Natural killer cell treated with Interleukin-12 subunit alpha and Interleukin-12 subunit beta and Interleukin-15 and Interleukin-18, amount 100 ng/mL, for 72 hours (primary cell): Measurements from ENCODE around the gene MBNL3. TPM values are rescaled to one million over a fixed set of nuclear protein-coding genes. Genes with fewer than 3 reads are reported as not detected.
A peak's percentile ranks its signal among the peaks of the same experiment; 100 is the strongest.

ENCODE experiments used
- ATAC-seq, 2 donors: fragments of 150-1000 bp; cut with Tn5 transposase in 1 of 2; sonication (Bioruptor Pico), chemical (Tn5 transposase) in 1 of 2; 2 replicates each; pipeline ENCODE4 v1.10.0; 2021
- DNase-seq: peaks from one replicate; pipeline ENCODE4 v3.0.0; 2022; ENCODE audit warnings: low spot score
- H3K27ac Mint-ChIP-seq, 2 donors: 1 replicate in 1 of 2; 2 replicates in 1 of 2; pipeline ENCODE4 v1.8.0; 2022; ENCODE audit warnings: mixed read lengths in 2 of 2, mild to moderate bottlenecking in 1 of 2, moderate library complexity in 1 of 2
- H3K27me3 Mint-ChIP-seq, 2 donors: 1 replicate in 1 of 2; 2 replicates in 1 of 2; pipeline ENCODE4 v1.8.0; 2022; ENCODE audit warnings: mixed read lengths in 2 of 2
- H3K36me3 Mint-ChIP-seq: one replicate; pipeline ENCODE4 v1.8.0; 2022; ENCODE audit warnings: mixed read lengths
- H3K4me1 Mint-ChIP-seq, 2 donors: 1 replicate in 1 of 2; 2 replicates in 1 of 2; pipeline ENCODE4 v1.8.0; 2022; ENCODE audit warnings: low read depth in 2 of 2, mixed read lengths in 2 of 2, mild to moderate bottlenecking in 1 of 2
- H3K4me3 Mint-ChIP-seq: one replicate; pipeline ENCODE4 v1.8.0; 2022; ENCODE audit warnings: mixed read lengths
- H3K9me3 Mint-ChIP-seq: 2 replicates; pipeline ENCODE4 v1.8.0; 2022; ENCODE audit warnings: mixed read lengths
- total RNA-seq, 2 donors: library from RNA; stranded (reverse); gene quantifications; one replicate each; pipeline ENCODE4 v1.2.3, GENCODE V29; 2022

MBNL3 gene, protein sequence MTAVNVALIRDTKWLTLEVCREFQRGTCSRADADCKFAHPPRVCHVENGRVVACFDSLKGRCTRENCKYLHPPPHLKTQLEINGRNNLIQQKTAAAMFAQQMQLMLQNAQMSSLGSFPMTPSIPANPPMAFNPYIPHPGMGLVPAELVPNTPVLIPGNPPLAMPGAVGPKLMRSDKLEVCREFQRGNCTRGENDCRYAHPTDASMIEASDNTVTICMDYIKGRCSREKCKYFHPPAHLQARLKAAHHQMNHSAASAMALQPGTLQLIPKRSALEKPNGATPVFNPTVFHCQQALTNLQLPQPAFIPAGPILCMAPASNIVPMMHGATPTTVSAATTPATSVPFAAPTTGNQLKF
- 10 to 100 TPM; 13.3 to 15.5 TPM for total RNA-seq

DNA sequence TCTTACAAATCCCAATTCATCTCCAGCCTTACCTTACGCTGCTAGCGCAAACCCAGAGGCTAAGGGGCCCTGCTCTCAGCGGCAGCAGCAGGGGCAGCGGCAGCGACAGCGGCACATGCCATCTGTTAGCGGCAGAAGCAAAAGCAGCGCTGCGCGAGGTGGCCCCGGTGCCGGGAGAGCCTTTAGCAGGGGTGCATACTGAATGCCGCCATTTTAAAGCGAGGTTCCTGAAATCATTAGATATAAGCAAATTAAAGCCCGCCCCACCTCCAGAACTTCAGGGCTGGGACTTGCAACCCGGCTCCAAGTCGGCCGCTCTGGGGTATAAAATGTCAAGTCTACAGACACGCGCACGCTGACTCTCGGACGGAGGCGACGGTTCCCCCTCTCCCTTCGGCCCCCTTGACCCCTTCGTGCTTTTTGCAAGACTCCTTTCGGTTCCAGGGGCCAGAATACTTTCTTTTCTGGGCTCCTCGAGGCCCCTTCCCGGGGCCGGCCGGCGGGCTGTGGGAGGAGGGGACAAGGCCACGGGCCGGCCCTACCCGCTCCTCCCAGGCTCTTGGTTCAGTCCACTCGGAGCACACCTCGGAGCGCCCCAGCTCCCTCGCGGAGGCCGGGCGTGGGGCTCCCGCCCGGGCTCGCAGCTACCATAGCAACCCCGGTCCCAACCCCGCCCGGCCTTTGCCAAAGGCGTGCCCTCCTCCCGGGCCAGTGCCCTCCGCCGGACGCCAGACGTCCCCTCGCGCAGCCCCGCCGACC, at the start of gene MBNL3:
Gene MBNL3, minus strand, starts transcription at position 220 of the 759 bp plus-strand sequence. CDS start 49,427 bp downstream, outside the sequence.
- H3K27ac Mint-ChIP-seq: peak within 1 kb of the TSS; percentile 90 to 92
- ATAC-seq (peak; percentile 79 to 81), DNase-seq (peak; percentile 67)
- peaks cover 15 to 28% of the 10 kb centered on the region in 2 donors for H3K4me1 Mint-ChIP-seq
- H3K9me3 Mint-ChIP-seq: no peaks in the 10 kb centered on the region
- H3K27me3 Mint-ChIP-seq: peaks cover 0 to 3% of the 10 kb centered on the region in 2 donors
- no peaks in the 10 kb centered on the region for H3K36me3 Mint-ChIP-seq
- peak within 1 kb of the TSS; percentile 93 for H3K4me3 Mint-ChIP-seq

DNA sequence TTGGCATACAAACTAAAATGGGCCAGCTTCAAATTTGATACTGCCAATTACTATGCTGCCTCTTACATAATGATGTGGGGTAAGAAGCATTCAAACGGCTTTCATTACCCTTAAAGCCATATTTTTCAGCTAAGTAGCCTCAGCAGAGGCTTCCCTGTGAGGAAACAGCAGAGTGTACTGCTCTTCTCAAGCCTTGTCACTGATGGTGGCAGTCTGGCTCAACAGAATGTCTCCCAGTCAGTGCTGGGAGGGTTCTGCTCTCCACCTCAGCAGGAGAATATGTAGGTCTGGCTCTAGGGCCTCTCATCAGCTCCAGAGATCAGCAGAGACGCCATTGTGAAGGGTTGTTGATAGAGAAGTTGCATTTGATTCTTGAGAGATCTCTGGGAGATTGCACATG, 44.6 kb upstream of the MBNL3 start:
- Mint-ChIP-seq H3K36me3 (no peaks in the 10 kb centered on the region), H3K4me3 (no peak overlapping the region), H3K9me3 (no peaks in the 10 kb centered on the region), H3K27ac (no peak overlapping the region), H3K27me3 (peaks cover 17 to 22% of the 10 kb centered on the region in 2 donors), H3K4me1 (peaks cover 3 to 6% of the 10 kb centered on the region in 2 donors)
- no peak for ATAC-seq
- no peak for DNase-seq

DNA sequence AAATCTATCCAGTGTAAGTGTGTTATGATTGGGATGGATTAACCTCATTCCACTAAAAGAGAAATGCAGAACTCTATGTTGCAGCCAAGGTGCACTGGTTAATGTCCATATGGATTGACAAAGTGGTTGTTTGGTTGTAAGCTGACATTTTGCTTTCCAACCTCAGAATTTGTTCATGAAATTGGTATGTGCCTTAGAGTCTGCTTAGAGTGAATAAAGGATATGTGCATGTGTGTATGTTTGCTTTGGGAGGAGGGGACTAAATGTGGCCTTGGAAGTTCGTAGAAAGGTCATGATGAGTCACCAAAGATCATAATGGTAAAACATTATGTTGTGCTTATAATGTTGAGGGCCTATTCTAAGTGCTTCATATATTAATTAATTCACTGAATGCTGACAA, 44.1 kb upstream of the MBNL3 start:
- no peaks in the 10 kb centered on the region for H3K9me3 Mint-ChIP-seq

DNA sequence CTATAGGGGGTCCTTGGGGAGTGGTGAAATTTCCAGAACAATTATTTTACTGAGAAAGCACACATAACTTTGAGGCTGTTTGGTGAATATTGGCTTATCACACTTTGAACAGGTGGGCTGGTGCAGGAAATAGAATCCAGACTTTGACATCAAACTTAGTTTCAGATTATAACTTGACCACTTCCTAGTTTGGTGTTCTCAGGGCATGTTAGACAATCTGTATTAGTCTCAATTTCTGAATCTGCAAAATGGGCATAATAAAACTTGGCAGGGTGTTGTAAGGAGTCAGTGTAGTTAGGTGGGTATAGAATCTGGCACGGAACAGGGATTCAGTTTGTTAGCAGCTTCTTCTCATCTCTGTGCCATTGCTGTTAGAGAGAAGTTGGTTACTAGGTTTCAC, 43.3 kb upstream of the MBNL3 start:
- H3K9me3 Mint-ChIP-seq: no peaks in the 10 kb centered on the region
- H3K4me3 Mint-ChIP-seq: no peak overlapping the region
- no peak overlapping the region for H3K27ac Mint-ChIP-seq
- H3K36me3 Mint-ChIP-seq: no peaks in the 10 kb centered on the region
- peaks cover 23 to 32% of the 10 kb centered on the region in 2 donors for H3K27me3 Mint-ChIP-seq
- DNase-seq: no peak
- no peak for ATAC-seq
- peaks cover 3 to 6% of the 10 kb centered on the region in 2 donors for H3K4me1 Mint-ChIP-seq

More for the DNA sequence above, 44.1 kb upstream of the MBNL3 start:
- H3K27me3 Mint-ChIP-seq: peaks cover 20 to 26% of the 10 kb centered on the region in 2 donors
- H3K36me3 Mint-ChIP-seq: no peaks in the 10 kb centered on the region
- DNase-seq (no peak), ATAC-seq (no peak)
- peaks cover 3 to 6% of the 10 kb centered on the region in 2 donors for H3K4me1 Mint-ChIP-seq
- no peak overlapping the region for H3K27ac Mint-ChIP-seq
- no peak overlapping the region for H3K4me3 Mint-ChIP-seq

DNA sequence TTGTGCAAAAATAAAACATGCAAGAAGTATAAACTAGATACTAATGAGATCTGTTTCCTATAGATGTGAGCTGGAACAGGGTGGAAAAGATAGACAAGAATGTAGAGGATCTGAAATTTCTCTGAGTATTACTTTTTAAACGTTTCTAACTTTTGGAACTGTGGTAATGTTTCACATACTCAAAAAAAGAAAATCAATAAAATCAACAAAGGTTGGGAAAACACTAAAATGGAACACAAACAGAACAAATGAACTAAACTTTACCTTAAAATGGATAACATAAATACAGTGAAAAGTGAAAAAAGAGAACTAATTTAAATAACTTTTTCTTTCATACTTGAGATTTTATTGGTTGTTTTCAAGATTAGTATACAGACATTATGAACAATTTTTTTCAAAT, 32.0 kb upstream of the MBNL3 start:
- Mint-ChIP-seq H3K27ac (no peak overlapping the region), H3K9me3 (no peaks in the 10 kb centered on the region), H3K27me3 (peaks cover 14 to 31% of the 10 kb centered on the region in 2 donors), H3K36me3 (no peaks in the 10 kb centered on the region), H3K4me1 (no peaks in the 10 kb centered on the region), H3K4me3 (no peak overlapping the region)
- no peak for ATAC-seq
- no peak for DNase-seq

DNA sequence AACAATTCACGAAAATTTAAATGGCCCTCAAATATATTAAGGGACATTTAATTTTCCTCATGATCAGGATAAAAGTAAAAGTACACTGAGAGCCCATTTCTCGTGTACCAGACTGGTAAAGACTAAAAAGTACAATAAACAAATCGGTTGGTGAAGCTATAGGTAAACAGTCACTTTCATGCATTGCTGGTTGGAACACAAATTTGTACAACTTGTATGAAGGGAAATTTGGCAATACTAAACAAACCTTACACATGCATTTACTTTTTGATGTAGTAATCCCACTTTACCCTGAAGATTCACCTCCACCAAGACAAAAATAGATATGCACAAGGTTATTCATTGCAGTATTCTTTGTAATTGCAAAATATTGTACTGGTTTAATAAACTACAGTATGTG, 31.4 kb upstream of the MBNL3 start:
- Mint-ChIP-seq H3K9me3 (no peaks in the 10 kb centered on the region), H3K27ac (no peak overlapping the region), H3K27me3 (peaks cover 14 to 33% of the 10 kb centered on the region in 2 donors), H3K4me3 (no peak overlapping the region), H3K36me3 (no peaks in the 10 kb centered on the region), H3K4me1 (no peaks in the 10 kb centered on the region)
- ATAC-seq (no peak), DNase-seq (no peak)

DNA sequence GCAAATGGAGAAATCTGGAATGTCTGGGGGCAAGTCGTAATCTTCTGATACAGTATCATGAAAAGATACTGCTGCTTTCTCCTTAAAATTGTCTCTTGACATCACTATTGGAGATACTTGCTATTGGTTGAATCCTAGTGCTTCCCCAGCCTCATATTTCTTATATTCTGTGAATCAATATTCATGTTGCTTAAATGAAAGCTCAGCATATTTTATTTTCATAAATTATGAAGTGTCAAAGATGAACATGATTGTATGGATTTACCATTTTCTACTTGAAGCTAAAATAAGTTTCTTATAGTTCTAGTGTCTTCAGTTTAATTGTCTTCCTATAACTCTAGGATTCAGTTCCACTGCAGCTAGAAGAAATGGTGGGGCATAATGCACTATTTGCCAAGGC, 29.6 kb upstream of the MBNL3 start:
- no peak for DNase-seq
- no peak overlapping the region for H3K27ac Mint-ChIP-seq
- H3K4me3 Mint-ChIP-seq: no peak overlapping the region
- no peaks in the 10 kb centered on the region for H3K9me3 Mint-ChIP-seq
- H3K36me3 Mint-ChIP-seq: no peaks in the 10 kb centered on the region
- no peak for ATAC-seq
- H3K27me3 Mint-ChIP-seq: peaks cover 14 to 33% of the 10 kb centered on the region in 2 donors
- H3K4me1 Mint-ChIP-seq: no peaks in the 10 kb centered on the region

DNA sequence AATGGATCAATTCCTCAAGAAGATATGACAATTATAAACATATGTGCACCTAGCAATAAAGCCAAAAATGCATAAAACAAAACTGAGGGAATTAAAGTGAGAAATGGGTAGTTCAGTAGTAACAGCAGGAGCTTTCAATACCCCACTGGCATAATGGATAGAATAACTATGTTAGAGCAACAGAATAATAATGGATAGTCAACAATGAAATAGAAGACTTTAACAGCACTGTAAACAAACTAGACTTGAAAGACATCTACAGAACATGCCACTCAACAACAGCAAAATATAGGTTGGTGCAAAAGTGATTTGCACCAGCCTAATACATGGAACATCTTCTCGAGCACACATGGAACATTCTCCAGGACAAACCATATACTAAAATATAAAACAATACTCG, 20.0 kb upstream of the MBNL3 start:
- ATAC-seq (no peak), DNase-seq (no peak)
- Mint-ChIP-seq H3K9me3 (no peaks in the 10 kb centered on the region), H3K27me3 (peaks cover 15 to 25% of the 10 kb centered on the region in 2 donors), H3K4me3 (no peak overlapping the region), H3K36me3 (no peaks in the 10 kb centered on the region), H3K27ac (no peak overlapping the region), H3K4me1 (no peaks in the 10 kb centered on the region)

DNA sequence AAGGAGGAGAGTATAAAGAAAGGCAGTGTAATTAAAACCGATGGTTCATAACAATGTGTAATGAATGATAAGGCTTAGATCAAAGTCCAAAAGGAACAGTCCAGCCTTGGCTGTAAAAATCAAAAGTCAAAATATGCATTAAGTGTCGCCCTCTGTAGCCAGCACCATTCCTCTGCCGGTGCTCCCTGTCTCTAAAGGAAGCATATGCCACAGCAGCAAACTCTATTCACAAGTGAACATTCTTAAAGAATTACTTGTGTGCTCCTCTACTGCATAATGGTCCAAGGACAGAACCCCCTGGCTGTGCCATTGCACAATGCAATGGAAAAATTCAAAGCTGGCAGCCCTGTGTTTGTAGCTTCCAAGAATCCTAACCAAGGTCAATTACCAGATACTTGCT, 16.3 kb upstream of the MBNL3 start:
- Mint-ChIP-seq H3K36me3 (no peaks in the 10 kb centered on the region), H3K4me1 (no peaks in the 10 kb centered on the region), H3K9me3 (no peaks in the 10 kb centered on the region), H3K4me3 (no peak overlapping the region), H3K27ac (no peak overlapping the region), H3K27me3 (peaks cover 7 to 16% of the 10 kb centered on the region in 2 donors)
- DNase-seq (no peak), ATAC-seq (no peak)

DNA sequence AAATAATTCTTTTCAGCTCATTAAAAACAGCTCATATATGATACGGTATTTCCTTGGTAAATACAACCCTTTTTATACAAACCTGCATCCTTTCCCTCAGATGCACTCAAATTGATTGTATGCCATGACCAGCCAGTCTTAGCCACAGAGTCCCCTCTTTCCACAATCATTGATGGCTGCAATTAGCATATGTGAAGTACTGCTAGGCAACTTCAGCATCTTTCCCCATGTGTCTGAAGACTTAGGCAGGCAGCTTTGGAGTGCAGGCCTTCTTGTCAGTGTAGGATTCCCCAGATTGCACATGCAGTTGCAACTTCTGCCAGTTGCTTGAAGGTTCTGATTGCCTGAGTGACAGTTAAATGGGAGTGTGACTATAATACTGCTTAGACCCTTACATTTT, 15.6 kb upstream of the MBNL3 start:
- H3K9me3 Mint-ChIP-seq: no peaks in the 10 kb centered on the region
- DNase-seq (no peak), ATAC-seq (no peak)
- H3K4me1 Mint-ChIP-seq: no peaks in the 10 kb centered on the region
- H3K36me3 Mint-ChIP-seq: no peaks in the 10 kb centered on the region
- H3K4me3 Mint-ChIP-seq: no peak overlapping the region
- peaks cover 7 to 17% of the 10 kb centered on the region in 2 donors for H3K27me3 Mint-ChIP-seq
- no peak overlapping the region for H3K27ac Mint-ChIP-seq

DNA sequence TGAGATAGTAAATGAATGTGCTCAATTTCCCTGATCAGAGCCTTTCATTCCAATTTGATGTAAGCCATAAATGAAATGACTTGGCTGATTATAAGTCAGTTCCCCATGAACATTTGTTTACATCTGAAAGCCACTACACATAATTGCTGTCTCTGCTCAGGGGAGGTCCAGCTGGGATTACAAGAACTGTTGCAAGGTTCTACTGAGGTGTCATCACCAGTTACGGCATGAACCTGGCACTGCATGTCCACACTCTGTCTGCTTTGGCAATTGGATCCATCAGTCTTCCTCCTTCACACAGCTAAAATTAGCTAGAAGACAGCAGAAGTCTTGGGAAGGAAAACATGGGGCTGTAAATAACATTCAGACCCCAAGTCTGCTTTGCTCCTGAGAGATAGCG, 12.8 kb upstream of the MBNL3 start:
- ATAC-seq (no peak), DNase-seq (no peak)
- Mint-ChIP-seq H3K27me3 (peaks cover 9 to 29% of the 10 kb centered on the region in 2 donors), H3K4me3 (no peak overlapping the region), H3K27ac (no peak overlapping the region), H3K9me3 (no peaks in the 10 kb centered on the region), H3K36me3 (no peaks in the 10 kb centered on the region), H3K4me1 (no peaks in the 10 kb centered on the region)

DNA sequence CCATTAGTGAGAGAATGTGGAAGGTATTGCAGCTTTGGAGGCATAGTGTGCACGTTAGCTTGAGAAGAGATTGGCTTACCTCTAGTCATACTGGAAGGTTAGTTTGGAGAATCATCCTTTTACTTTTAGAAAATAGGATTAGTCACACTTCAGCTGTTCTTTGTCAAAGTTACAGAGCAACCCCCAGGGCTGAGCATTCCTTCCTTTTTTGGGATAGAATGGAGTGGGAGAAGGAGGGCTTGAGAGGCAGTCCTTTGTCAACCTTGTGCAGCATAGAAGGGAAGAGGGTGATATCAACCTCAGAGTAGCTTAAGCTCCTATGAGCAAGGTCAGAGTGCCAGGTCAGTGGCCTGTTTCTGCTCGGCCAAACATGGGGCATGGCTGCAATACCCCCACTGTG, 8.6 kb upstream of the MBNL3 start:
- H3K9me3 Mint-ChIP-seq: no peaks in the 10 kb centered on the region
- no peaks in the 10 kb centered on the region for H3K4me1 Mint-ChIP-seq
- H3K27me3 Mint-ChIP-seq: peaks cover 13 to 28% of the 10 kb centered on the region in 2 donors
- H3K4me3 Mint-ChIP-seq: no peak overlapping the region
- ATAC-seq: no peak
- no peaks in the 10 kb centered on the region for H3K36me3 Mint-ChIP-seq
- no peak overlapping the region for H3K27ac Mint-ChIP-seq
- no peak for DNase-seq

DNA sequence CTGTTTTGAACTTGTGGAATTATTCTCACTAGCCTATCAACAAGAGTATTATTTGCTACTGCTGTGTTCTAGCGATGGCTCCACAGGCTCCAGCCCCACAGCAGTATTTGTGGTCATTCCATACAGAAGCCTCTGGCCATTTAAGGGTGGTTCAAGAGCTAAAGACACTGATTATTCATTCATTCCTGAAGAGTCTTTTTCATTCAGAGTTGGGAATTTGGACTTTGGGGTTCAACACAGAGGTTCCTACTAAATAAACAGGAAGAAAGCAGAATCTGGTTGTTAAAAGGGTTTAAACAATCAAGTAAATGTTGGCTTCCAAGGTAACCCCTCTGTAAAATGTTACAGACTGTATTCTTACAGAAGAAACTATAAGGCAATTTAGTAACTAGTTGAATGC, 4.3 kb upstream of the MBNL3 start:
- H3K27ac Mint-ChIP-seq: no peak overlapping the region
- no peak for DNase-seq

DNA sequence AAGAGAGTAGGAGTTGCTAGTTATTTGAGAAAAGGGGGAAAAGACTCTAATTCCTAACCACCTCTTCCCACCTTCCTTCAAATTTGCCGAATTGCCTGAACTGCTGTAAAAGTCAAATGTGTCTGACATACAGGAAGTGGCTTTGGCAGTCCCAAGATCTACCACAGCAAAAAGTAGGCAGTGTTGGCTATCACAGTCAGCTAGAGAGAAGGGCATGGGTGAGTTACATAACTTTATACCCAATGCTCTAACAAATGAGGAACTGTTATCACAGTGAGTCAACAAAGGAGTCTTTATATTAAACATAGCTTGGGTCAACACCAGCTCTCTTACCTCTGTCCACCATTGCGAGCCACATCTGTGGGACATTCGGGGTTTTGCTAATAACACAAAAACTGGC, 2.4 kb upstream of the MBNL3 start:
- DNase-seq: no peak
- H3K9me3 Mint-ChIP-seq: no peaks in the 10 kb centered on the region
- H3K4me3 Mint-ChIP-seq: peak overlapping the region; percentile 89
- peak; percentile 62 to 68 for ATAC-seq
- peaks cover 0 to 4% of the 10 kb centered on the region in 2 donors for H3K27me3 Mint-ChIP-seq
- peak overlapping the region in 1 of 2 donors; percentile 85 for H3K27ac Mint-ChIP-seq
- H3K36me3 Mint-ChIP-seq: no peaks in the 10 kb centered on the region
- H3K4me1 Mint-ChIP-seq: peaks cover 15 to 22% of the 10 kb centered on the region in 2 donors

More for the DNA sequence above, 4.3 kb upstream of the MBNL3 start:
- Mint-ChIP-seq H3K36me3 (no peaks in the 10 kb centered on the region), H3K9me3 (no peaks in the 10 kb centered on the region), H3K27me3 (peaks cover 13 to 19% of the 10 kb centered on the region in 2 donors), H3K4me1 (peaks cover 12 to 15% of the 10 kb centered on the region in 2 donors), H3K4me3 (no peak overlapping the region)
- no peak for ATAC-seq
